Upper lobe of right lung (tissue), 1 donor: Measurements from ENCODE around the gene IPCEF1. TPM values are rescaled to one million over a fixed set of nuclear protein-coding genes. Genes with fewer than 3 reads are reported as not detected.
"Not testable (repeated sequence)": the region's sequence is repeated elsewhere in the genome, so short reads cannot be mapped to it uniquely, and the experiment has no call there.

Source experiments
- ATAC-seq: fragments of 200-7000 bp; cut with Tn5 transposase; one replicate; pipeline ENCODE4 v1.9.1; 2020; ENCODE audit warnings: mild to moderate bottlenecking, moderate library complexity
- DNase-seq: peaks from one replicate; pipeline ENCODE4 v3.0.0-alpha.2; 2020
- H3K27ac ChIP-seq: fragments of 200-600 bp; one replicate; pipeline ENCODE4 v1.8.0; 2022
- H3K27me3 ChIP-seq: fragments of 200-600 bp; one replicate; pipeline ENCODE4 v1.8.0; 2022; ENCODE audit warnings: mild to moderate bottlenecking
- H3K36me3 ChIP-seq: fragments of 200-600 bp; one replicate; pipeline ENCODE4 v1.8.0; 2022
- H3K4me1 ChIP-seq: fragments of 200-600 bp; one replicate; pipeline ENCODE4 v1.8.0; 2022
- H3K4me3 ChIP-seq: fragments of 200-600 bp; one replicate; pipeline ENCODE4 v1.8.0; 2022; ENCODE audit warnings: mild to moderate bottlenecking
- H3K9me3 ChIP-seq: fragments of 200-600 bp; one replicate; pipeline ENCODE4 v1.8.0; 2022
- CTCF ChIP-seq: fragments of 200-600 bp; IDR thresholded peaks from one replicate; pipeline ENCODE4 v1.8.0; 2022; ENCODE audit warnings: antibody characterized with exemption
- intact Hi-C: fragments of 100-400 bp; cut with DNase I; formaldehyde crosslinking; loops from one replicate; pipeline ENCODE4 v1.11.0; 2022
- total RNA-seq: library from RNA; stranded (reverse); fragmentation: NEBNext Ultra II Directional; extraction: Animal tissue kit (Norgen Biotek cat#: 25700); gene quantifications from one replicate; pipeline ENCODE4 v1.2.1, GENCODE V29; 2021
- donor health status: DM: no; HTN: yes; CAD: no; lungs with severe emphysema.

IPCEF1 gene
- total RNA-seq, 1 donor from 2014 or later: 8.8 TPM

GRCh38 chr6:154187714-154188113 lies 168.9 kb downstream of the IPCEF1 start:
- ATAC-seq (no peak), DNase-seq (no peak)
- no peak overlapping the region for H3K27ac ChIP-seq
- H3K4me1 ChIP-seq: no peaks in the 10 kb centered on the region
- H3K9me3 ChIP-seq: no peaks in the 10 kb centered on the region
- no peaks in the 10 kb centered on the region for H3K27me3 ChIP-seq
- intact Hi-C loops: no loop called here
- no peak for TF ChIP-seq CTCF
- H3K36me3 ChIP-seq: no peaks in the 10 kb centered on the region
- no peak overlapping the region for H3K4me3 ChIP-seq

GRCh38 chr6:154187203-154187602 lies 169.4 kb downstream of the IPCEF1 start:
- H3K27me3 ChIP-seq: no peaks in the 10 kb centered on the region
- no peaks in the 10 kb centered on the region for H3K9me3 ChIP-seq
- no peak for DNase-seq
- intact Hi-C loops: no loop called here
- no peak overlapping the region for H3K27ac ChIP-seq
- H3K4me3 ChIP-seq: no peak overlapping the region
- no peak for ATAC-seq
- no peaks in the 10 kb centered on the region for H3K36me3 ChIP-seq
- TF ChIP-seq CTCF: no peak
- no peaks in the 10 kb centered on the region for H3K4me1 ChIP-seq

GRCh38 chr6:154179434-154179833 lies 177.2 kb downstream of the IPCEF1 start:
- H3K4me1 ChIP-seq: no peaks in the 10 kb centered on the region
- H3K9me3 ChIP-seq: no peaks in the 10 kb centered on the region
- H3K27ac ChIP-seq: no peak overlapping the region
- intact Hi-C loops: no loop called here
- no peaks in the 10 kb centered on the region for H3K36me3 ChIP-seq
- H3K4me3 ChIP-seq: no peak overlapping the region
- no peak for ATAC-seq
- TF ChIP-seq CTCF: no peak
- no peak for DNase-seq
- no peaks in the 10 kb centered on the region for H3K27me3 ChIP-seq

GRCh38 chr6:154172393-154172792 lies 184.2 kb downstream of the IPCEF1 start:
- H3K27me3 ChIP-seq, intact Hi-C loops, DNase-seq, H3K4me3 ChIP-seq, H3K36me3 ChIP-seq, ATAC-seq, H3K27ac ChIP-seq, H3K4me1 ChIP-seq, H3K9me3 ChIP-seq: not testable (repeated sequence)

GRCh38 chr6:154170106-154170505 lies 186.5 kb downstream of the IPCEF1 start:
- Histone ChIP-seq H3K9me3 (no peaks in the 10 kb centered on the region), H3K4me3 (no peak overlapping the region), H3K27me3 (no peaks in the 10 kb centered on the region), H3K4me1 (peaks cover 5% of the 10 kb centered on the region), H3K27ac (no peak overlapping the region), H3K36me3 (no peaks in the 10 kb centered on the region)
- intact Hi-C loops: no loop called here
- DNase-seq: no peak
- ATAC-seq: no peak
- no peak for TF ChIP-seq CTCF

- no peak overlapping the region for H3K27ac ChIP-seq
- DNase-seq (peak; percentile 70), ATAC-seq (peak; percentile 80)
- TF ChIP-seq CTCF: no peak
- no peak overlapping the region for H3K4me3 ChIP-seq
- H3K9me3 ChIP-seq: no peaks in the 10 kb centered on the region
- peaks cover 10% of the 10 kb centered on the region for H3K4me1 ChIP-seq
- no peaks in the 10 kb centered on the region for H3K27me3 ChIP-seq
- intact Hi-C loops: no loop called here
- no peaks in the 10 kb centered on the region for H3K36me3 ChIP-seq
Observed at GRCh38 chr6:154169193-154169847, 187.3 kb downstream of the IPCEF1 start.
